H54 (cell line): ENCODE results near the gene HOXA3.

Experiments used
- DNase-seq: peaks from one replicate; pipeline ENCODE4 v3.0.0; 2011; ENCODE audit warnings: low spot score, mixed read lengths; ENCODE audit not compliant: insufficient read length
- FAIRE-seq: peaks from 3 replicates; lab custom pipeline; 2011; peaks lifted over from hg19 to GRCh38; lab: Jason Lieb, UNC
- POLR2A ChIP-seq: IDR thresholded peaks from 2 replicates; pipeline ENCODE4 v1.6.1; 2011; ENCODE audit warnings: low read depth, mild to moderate bottlenecking, low read length

HOXA3 gene

DNA sequence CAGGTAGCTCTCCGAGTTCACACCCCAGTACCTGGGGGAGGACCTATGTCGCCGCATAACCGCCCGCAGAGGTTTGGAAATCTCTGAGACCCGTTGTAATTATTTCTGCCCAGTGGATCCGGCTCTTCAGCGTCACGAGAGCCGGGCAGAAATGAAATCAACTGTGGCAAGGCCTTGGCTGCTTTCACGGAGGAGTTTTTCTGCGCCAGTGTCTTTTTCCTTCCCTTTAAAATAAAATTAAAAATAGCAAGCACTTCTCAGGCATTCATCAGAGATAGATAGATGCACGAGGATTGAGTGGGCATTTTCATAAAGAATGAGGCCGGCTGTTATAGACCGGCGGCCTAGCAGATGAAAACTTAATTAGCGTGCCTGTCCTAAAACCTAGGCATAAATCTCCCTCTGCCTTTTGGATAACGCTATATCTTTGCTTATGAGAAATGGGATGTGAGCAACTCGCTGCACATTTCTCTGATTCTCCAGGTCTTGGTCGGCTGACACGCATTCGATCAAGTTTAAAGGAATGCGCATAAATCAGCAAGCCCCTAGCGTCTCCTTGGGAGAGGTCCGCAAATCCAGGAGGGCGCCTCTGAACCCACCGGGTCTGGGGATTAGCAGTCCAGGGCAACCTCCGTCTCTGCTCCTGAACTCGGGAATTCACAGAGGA, 41.1 kb upstream of the HOXA3 start:
- FAIRE-seq (no peak), DNase-seq (no peak)
- TF ChIP-seq POLR2A = no peak

DNA sequence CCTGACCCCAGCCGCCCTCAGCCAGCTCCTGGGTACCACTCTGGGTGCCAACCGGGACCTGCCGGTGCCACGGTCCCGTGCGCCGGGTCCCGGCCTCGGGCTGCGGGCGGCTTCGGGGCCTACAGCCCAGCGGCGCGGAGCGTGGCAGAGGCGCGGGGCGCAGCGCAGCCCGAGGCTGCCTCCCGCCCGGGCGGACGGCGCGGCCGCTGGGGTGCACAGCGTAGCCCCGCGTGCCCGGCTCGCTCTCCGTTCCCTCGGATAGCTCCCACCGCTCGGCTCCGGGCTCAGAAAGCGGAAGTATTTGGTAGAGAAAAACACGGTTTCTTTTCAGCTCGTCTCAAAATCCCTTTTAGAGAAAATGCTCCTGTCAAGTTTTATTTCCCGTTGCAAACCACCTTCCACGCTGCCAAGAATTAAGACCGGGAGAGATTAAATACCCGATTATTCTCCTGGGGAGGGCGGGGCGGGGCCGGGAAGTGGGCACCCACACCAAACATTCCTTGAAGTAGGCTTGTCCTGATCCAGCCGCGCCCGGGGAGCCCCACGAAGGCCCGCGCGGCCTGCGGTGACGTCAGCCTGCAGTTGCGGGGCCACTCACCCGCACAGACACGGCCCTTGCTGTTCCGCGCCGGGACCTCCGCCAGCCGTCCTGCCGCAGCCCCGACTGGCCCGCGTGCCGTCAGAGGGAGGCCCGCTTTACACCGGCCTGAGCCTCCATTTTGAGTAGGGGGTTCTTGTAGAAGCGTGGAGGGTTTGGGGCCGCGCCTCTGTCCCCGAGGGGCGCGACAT, 40.4 kb upstream of the HOXA3 start:
- DNase-seq = no peak
- FAIRE-seq = no peak
- no peak for TF ChIP-seq POLR2A

DNA sequence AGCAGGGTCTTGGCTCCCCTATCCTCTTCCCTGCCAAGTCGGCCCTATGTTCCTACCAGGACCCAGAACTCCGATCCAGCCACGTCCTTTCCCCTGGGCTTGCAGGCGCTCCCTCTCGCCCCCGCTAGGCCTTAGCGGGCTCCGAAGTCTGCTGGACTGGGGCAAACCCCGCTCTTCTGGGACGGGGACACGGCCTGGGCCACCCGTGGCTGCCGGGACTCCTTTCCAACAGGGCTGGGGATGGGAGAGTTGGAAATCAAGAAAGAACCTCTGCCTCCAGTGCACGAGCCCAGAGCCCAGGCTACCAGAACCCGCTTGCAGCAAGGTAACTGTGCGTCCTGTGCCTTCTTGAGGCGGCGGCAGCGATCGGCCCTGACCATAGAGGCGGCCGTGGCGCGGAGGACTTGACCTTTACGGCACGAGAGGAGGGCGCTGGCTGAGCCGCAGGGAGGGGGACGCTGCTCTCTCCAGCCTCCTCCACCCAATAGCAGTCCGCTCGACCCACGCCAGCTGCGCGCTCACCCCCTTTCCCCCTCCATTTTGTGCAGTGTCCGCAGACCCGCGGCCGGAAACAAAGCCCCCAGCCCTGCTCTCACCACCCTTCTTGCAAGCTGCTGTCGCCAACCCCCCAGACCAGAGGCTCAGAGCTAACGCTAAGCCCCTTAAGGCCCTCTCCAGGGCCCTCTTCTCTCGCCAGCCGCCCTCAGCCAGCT, 39.6 kb upstream of the HOXA3 start:
- FAIRE-seq (no peak), DNase-seq (no peak)
- TF ChIP-seq POLR2A = no peak

DNA sequence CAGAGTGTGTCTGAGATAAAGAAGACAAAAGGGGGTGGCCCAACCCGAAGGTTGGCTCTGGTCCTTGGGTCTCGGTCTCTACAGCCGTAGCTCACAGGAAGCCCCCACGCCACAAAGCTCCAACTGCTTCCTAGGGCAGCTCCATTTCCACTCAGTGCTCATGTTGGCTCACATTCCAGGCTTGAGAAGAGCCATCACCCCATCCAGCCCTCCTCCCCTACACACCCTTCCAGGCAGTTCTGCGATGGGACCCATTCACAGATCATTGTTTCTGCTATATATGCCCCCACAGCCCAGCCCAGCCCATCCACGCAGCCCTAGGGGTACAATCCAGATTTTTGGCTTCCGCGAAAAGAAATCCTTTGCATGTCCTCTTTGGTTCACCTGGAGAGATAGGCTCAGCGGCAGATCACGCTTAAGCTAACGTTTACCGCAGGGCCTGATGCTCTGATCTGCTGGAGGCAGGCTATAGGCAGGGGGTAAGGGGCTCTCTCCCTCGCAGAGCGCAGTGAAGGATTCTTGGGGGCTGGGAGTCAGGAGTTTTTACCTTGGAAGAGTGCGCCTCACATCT, 38.9 kb upstream of the HOXA3 start:
- no peak for DNase-seq
- FAIRE-seq = no peak
- TF ChIP-seq POLR2A = no peak

DNA sequence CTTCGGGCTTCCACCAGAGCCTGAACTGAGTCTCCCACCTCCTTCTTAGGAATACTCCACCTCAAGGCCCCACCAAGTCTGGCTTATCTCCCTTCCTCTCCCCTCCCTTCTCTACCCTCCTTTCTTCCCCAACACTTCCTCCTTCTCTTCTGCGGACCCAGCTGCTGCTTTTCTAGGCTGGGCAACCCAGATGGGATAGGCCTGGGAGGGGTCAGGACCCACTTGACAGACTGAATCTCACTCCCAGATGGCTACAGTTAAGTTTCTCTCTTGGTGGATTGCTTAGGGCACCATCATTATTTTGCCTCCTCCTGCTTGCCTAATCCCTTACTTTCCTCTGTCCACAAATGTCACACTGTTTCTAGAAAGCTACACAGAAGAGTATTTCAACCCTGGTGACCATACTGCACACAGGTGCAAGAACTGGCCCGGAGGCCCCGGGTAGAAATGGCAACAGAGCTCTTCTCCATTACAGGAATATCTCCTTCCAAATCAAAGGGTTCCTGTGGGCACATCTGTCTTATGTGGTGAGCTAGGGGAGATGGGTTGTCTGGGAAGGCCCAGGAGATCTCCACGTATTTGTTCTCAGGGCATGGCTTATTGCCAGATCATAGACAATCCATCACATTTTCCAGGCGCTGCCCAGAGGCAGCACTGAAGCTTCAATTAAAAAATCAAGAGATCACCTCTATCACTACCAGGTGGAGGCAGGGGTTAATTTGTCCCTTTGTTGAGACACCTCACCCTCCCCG, 37.8 kb upstream of the HOXA3 start:
- no peak for FAIRE-seq
- no peak for TF ChIP-seq POLR2A
- no peak for DNase-seq

DNA sequence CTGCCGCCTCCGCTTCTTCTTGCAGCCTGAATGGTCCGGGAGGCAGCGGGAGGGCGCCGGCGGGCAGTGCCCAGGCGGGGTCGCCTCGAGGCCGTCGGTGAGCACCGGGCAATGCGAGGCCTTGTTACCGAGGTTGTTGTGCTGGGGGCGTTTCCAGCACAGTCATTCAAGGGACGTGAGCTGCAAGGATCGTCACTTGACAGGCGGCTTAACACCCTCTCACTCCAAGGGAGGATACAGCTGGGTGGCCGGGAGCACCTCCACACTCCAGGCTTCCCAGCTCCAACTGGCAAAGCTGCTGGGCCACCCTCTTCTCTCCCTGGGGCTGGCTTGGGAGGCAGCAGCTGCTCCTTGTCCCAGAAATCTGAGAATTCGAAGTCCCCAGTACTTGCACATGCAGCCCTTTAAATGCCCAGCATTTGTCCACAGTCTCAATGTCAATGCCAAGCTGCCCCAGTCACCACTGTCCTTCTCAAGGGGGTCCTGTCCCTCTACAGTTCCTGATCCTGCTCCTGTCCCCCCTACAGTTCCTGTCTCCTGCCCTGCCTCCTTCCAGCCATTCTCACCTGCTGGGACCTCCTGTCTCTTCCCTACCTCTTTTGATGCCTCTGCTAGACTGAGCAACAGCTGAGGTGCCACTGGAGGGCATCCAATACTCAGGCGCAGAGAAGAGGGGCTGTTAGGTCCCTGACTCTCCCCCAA, 37.1 kb upstream of the HOXA3 start:
- TF ChIP-seq POLR2A = no peak
- FAIRE-seq = no peak
- DNase-seq = no peak

DNA sequence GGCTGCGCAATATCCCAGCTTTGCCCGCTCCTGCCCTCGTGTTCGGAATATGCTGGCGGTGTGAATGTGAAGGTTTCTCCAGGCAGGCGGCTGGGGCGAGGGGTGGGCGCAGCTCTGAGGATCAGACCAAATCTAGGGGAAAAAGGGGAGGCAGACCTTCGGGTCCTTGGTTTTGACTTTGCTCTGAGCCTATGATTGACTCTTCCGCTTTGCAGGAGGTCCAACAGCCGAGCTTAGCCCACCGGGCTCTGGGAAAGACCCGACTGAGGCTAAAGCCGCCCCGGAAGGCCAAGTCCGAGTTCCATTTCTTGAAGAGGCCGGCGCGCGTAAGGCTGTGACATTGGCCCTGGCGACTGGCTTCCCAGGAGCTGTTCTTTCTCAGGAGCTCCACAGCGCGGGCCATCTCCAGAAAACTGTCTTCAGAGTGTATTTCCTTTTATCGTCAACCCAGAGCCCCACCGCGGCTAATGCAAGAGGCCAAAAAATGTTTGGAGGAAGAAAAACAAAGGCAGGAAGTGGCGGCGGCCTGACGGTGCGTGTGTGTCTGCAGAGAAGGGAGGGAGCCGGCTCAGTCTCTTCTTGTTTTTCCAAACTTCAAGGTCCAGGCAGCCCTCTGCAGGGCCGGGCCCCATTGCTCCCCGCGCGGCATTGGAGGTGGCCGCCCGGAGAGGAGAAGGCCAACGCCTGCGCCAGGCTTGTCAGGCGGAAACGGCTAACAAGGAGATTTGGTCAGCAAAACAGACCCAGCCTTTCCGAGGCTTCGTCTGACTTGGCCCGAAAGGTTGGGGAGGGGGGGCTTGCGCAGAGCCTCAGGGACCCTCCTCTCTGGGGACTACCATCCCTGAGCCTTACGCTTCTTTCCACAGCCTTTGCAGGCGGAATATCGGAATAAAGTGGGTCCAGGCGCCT, 36.3 kb upstream of the HOXA3 start:
- no peak for TF ChIP-seq POLR2A
- DNase-seq = no peak

DNA sequence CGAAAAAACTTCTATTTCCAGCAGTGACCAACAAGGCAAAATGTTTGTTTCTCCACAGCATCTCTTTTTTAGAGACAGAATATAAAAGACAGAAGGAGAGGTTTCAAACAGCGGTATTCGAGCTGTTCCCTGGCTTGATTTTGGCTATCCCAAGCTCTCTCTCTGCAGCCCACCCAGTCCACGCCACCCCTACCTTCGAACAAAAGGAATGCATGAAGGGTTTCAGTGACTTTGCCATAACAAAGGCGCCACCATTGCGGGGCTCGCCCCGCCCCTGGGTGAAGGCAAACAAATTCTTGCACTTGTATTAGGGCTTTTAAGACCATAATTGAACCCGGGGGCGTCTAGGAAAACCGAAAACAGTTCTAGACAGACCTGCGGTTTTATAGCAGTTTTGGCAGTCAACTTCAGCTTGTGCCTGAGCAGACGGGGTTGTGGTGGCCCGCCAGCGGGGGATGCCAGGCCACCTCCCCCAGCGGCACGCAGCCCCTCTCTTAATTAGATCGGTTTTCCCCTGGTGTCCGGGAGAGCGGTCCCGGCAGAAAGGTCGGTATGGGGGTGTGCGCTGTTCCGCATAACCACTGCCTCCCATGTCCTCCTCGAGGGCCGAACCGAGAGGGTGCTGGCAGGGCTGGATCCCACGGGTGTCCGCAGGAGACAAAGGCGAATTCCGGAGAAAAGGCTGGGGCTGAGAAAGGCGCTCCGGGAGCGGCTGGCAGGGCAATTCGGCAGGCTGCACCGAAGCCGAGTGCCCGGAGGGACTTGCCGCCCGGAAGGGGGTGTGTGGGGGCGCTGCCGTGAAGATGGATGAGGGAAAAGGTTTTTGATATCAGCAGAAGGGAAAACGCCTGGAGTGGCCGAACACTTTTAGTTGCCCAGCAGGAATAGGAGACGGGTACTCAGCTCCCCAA, 35.3 kb upstream of the HOXA3 start:
- FAIRE-seq (no peak), DNase-seq (no peak)
- TF ChIP-seq POLR2A = no peak

More for the DNA sequence above, 36.3 kb upstream of the HOXA3 start:
- FAIRE-seq = no peak

DNA sequence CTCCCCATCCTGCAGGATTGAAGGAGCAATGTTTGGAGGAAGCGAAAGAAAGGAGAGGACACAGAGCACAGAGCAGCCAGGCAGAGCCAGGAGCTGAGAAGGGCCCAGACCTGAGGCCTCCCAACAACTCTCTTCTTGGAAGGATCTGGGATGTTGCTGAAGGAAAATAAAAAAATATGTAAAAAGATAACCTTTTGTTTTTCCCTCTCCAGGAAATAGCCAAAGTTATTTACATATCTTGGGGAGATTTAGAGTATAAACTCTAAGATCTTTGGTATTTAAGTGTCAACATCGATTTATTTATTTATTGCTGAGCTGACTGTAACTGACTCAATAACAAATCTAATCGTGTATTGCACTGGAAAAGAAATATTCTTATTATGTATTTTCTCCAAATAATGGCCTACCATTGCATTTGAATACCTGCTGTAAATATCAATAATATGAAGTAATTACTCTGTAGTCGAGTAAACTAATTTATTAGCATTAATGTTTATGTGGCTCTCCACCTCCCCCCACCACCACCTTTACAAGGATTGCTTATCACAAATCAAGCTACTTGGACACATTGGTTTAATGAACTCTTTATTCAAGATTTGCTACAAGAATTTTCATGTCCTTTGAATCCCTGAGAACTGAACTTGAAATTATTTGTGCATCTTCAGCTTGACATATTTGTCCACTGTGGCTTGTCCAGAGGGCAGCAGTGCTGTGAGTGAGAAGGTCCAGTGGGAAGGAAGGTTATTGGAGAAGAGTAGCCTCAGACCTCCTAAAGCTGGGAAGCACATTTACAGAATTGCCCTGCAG, 34.5 kb upstream of the HOXA3 start:
- no peak for DNase-seq
- no peak for TF ChIP-seq POLR2A
- no peak for FAIRE-seq
